GM23248 (cell line): Measurements from ENCODE around the gene CSF2.

ENCODE experiments used
- EZH2 ChIP-seq: fragments of 200-600 bp; sonication (generic); IDR thresholded peaks from 2 replicates; pipeline ENCODE4 v1.6.1; 2018; ENCODE audit warnings: antibody characterized with exemption, mild to moderate bottlenecking; ENCODE audit not compliant: insufficient read depth, poor library complexity, severe bottlenecking
- EZH2phosphoT487 ChIP-seq: fragments of 200-600 bp; sonication (generic); IDR thresholded peaks from 2 replicates; pipeline ENCODE4 v1.6.1; 2018; ENCODE audit warnings: antibody characterized with exemption, moderate library complexity, mild to moderate bottlenecking, low read depth; ENCODE audit not compliant: insufficient read depth

DNA sequence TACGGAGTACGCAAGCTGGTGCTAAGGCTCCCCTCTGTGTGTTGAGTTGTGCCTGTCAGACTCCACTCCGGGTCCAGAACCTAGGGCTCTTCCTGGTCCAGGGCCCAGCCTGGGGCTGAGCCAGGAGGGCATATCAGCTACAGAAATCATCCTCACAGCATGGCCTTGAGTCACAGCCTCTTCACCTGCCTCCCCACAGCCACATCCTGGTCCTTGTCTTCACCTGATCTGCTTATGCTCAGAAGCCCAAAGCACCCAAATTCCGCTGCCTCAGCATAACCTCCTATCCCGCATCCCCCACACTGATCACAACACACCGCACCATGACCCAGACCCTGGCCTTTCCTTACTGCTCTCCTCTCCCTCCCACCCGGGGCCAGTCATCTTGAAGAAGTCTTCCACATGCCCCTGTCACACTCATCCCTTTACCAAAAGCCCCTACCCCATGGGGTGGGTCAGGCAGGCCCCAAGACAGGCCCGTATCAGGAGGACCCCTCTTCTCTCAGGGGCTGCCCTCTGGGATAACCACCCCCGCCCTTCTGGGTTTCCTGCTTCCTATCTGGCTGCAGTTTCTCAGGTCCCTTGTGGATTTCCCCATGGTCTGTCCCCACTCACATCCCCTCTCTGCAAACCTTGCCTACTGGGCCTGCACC lies 14.4 kb upstream of the CSF2 start:
- TF ChIP-seq EZH2 (no peak), EZH2phosphoT487 (no peak)
